ENCODE results near the gene NFKB1. TPM values are rescaled to one million over a fixed set of nuclear protein-coding genes. Genes with fewer than 3 reads are reported as not detected.
"Not testable (repeated sequence)": the region's sequence is repeated elsewhere in the genome, so short reads cannot be mapped to it uniquely, and the experiment has no call there.

NFKB1 gene
- total RNA-seq, 1 donor from 2014 or later: 20.6 TPM

DNA sequence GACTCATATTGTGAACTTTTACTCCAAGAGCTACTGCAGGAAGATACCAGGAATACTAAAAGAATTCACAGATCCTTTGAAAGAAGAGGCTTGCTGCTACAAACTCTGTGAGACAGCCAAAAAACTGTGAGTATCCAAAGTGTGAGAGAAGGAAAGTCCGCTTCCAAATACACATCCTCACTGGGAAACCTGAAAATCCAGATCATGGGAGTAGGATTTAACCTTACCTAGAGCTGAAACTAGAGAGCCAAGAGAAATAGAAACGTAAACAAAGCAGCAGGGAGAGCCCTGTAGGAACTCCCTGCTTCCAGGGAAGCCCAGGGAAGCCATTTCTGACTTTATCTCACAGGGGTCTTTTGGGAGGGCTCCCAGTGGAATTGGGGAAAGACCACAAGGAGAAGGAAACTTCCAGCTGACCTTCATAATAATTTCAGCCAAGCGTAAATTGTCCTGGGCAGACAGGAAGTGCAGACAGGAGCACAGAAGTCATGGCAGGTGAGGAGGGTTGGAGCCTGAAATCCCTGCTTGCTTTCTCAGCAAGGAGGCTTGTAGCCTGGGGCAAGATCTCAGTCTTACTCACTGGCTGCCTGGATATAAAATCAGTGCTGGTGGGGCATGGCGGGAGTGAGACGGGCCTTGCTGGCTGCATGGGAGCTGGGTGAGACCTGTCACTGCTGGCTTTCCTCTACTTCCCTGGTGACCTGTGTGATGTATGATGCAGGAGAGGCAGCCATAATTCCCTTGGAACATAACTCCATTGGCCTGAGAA, 26.2 kb upstream of the NFKB1 start:
- H3K36me3 Mint-ChIP-seq: no peaks in the 10 kb centered on the region
- H3K27me3 Mint-ChIP-seq: no peaks in the 10 kb centered on the region
- TF ChIP-seq, protein P1, sequence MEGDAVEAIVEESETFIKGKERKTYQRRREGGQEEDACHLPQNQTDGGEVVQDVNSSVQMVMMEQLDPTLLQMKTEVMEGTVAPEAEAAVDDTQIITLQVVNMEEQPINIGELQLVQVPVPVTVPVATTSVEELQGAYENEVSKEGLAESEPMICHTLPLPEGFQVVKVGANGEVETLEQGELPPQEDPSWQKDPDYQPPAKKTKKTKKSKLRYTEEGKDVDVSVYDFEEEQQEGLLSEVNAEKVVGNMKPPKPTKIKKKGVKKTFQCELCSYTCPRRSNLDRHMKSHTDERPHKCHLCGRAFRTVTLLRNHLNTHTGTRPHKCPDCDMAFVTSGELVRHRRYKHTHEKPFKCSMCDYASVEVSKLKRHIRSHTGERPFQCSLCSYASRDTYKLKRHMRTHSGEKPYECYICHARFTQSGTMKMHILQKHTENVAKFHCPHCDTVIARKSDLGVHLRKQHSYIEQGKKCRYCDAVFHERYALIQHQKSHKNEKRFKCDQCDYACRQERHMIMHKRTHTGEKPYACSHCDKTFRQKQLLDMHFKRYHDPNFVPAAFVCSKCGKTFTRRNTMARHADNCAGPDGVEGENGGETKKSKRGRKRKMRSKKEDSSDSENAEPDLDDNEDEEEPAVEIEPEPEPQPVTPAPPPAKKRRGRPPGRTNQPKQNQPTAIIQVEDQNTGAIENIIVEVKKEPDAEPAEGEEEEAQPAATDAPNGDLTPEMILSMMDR (conservative IDR thresholded peaks at IDR 0.05): no peak
- H3K4me1 Mint-ChIP-seq (ENCODE audit: unreplicated experiment): peaks cover 4% of the 10 kb centered on the region
- H3K27ac Mint-ChIP-seq: no peak overlapping the region
- no peaks in the 10 kb centered on the region for H3K9me3 Mint-ChIP-seq
- H3K4me3 Mint-ChIP-seq: no peak overlapping the region
- DNase-seq (ENCODE audit: extremely low spot score, unreplicated experiment): no peak

DNA sequence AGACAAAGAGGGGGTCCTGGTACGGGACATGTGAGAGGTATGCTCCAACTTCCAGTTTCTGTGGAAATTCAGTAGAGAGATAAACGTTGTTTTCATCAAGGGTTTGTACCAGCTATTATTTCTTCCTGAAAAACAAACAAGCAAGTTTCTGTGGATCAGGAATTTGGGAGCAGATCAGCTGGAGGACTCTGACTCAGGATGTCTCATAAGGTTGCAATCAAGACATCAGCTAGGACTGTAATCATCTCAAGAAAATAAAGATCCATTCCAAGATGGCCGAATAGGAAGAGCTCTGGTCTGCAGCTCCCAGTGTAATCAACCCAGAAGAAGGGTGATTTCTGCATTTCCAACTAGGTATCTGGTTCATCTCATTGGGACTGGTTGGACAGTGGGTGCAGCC, 23.5 kb upstream of the NFKB1 start:
- no peaks in the 10 kb centered on the region for H3K27me3 Mint-ChIP-seq
- TF ChIP-seq, protein P1 (conservative IDR thresholded peaks at IDR 0.05): no peak
- no peak overlapping the region for H3K4me3 Mint-ChIP-seq
- no peak overlapping the region for H3K27ac Mint-ChIP-seq
- no peaks in the 10 kb centered on the region for H3K9me3 Mint-ChIP-seq
- H3K36me3 Mint-ChIP-seq: no peaks in the 10 kb centered on the region
- no peak for DNase-seq (ENCODE audit: extremely low spot score, unreplicated experiment)
- H3K4me1 Mint-ChIP-seq (ENCODE audit: unreplicated experiment): peaks cover 4% of the 10 kb centered on the region

- no peak for DNase-seq (ENCODE audit: extremely low spot score, unreplicated experiment)
- peaks cover 4% of the 10 kb centered on the region for H3K4me1 Mint-ChIP-seq (ENCODE audit: unreplicated experiment)
These were observed 23.0 kb upstream of the NFKB1 start for GRCh38 chr4:102478186-102478585.

GRCh38 chr4:102479832-102480231, 21.3 kb upstream of the NFKB1 start:
- not testable (repeated sequence) for H3K4me3 Mint-ChIP-seq; H3K27ac Mint-ChIP-seq; DNase-seq (ENCODE audit: extremely low spot score, unreplicated experiment); H3K27me3 Mint-ChIP-seq; H3K36me3 Mint-ChIP-seq; H3K4me1 Mint-ChIP-seq (ENCODE audit: unreplicated experiment); H3K9me3 Mint-ChIP-seq

More at GRCh38 chr4:102478186-102478585, 23.0 kb upstream of the NFKB1 start:
- H3K9me3 Mint-ChIP-seq: no peaks in the 10 kb centered on the region
- H3K4me3 Mint-ChIP-seq: no peak overlapping the region
- TF ChIP-seq, protein P1 (conservative IDR thresholded peaks at IDR 0.05): no peak
- no peaks in the 10 kb centered on the region for H3K27me3 Mint-ChIP-seq
- no peaks in the 10 kb centered on the region for H3K36me3 Mint-ChIP-seq
- no peak overlapping the region for H3K27ac Mint-ChIP-seq

DNA sequence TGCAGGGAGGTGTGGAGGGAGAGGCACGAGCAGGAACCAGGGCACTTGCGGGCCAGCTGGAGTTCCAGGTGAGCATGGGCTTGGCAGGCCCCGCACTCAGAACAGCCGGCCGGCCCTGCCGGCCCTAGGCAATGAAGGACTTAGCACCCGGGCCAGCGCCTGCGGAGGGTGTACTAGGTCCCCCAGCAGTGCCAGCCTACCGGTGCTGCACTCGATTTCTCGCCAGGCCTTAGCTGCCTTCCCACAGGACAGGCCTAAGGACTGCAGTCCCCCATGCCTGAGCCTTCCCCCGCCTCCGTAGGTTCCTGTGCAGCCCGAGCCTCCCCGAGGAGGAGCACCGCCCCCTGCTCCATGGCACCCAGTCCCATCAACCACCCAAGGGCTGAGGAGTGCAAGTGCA, 18.0 kb upstream of the NFKB1 start:
- TF ChIP-seq, protein P1 (conservative IDR thresholded peaks at IDR 0.05): no peak
- Mint-ChIP-seq H3K9me3 (no peaks in the 10 kb centered on the region), H3K36me3 (no peaks in the 10 kb centered on the region), H3K27me3 (no peaks in the 10 kb centered on the region), H3K27ac (no peak overlapping the region), H3K4me3 (no peak overlapping the region), H3K4me1 (ENCODE audit: unreplicated experiment) (no peaks in the 10 kb centered on the region)
- DNase-seq (ENCODE audit: extremely low spot score, unreplicated experiment): no peak

GRCh38 chr4:102483990-102484692, 17.0 kb upstream of the NFKB1 start:
- H3K4me1 Mint-ChIP-seq (ENCODE audit: unreplicated experiment); H3K4me3 Mint-ChIP-seq; H3K9me3 Mint-ChIP-seq; H3K36me3 Mint-ChIP-seq; H3K27ac Mint-ChIP-seq; DNase-seq (ENCODE audit: extremely low spot score, unreplicated experiment); H3K27me3 Mint-ChIP-seq: not testable (repeated sequence)
